IPS DF 6.9 (cell line): Measurements from ENCODE around the gene C10orf53.

Experiments
- DNase-seq: peaks from one replicate; pipeline ENCODE4 v3.0.0-alpha.2; 2013; ENCODE audit warnings: low read depth, low spot score
- H3K27ac ChIP-seq: one replicate; pipeline ENCODE4 v1.5.1; 2013; ENCODE audit warnings: low read length, control low read depth
- H3K27me3 ChIP-seq: 2 replicates; pipeline ENCODE4 v1.6.1; 2013; ENCODE audit warnings: mild to moderate bottlenecking, low read length; ENCODE audit not compliant: control insufficient read depth, insufficient read depth
- H3K36me3 ChIP-seq: 2 replicates; pipeline ENCODE4 v1.6.1; 2013; ENCODE audit warnings: low read length; ENCODE audit not compliant: control insufficient read depth, insufficient read depth
- H3K4me1 ChIP-seq: 2 replicates; pipeline ENCODE4 v1.6.1; 2013; ENCODE audit warnings: low read length; ENCODE audit not compliant: control insufficient read depth, insufficient read depth
- H3K4me3 ChIP-seq: 2 replicates; pipeline ENCODE4 v1.5.1; 2013; ENCODE audit warnings: mild to moderate bottlenecking, low read length
- H3K9me3 ChIP-seq: 2 replicates; pipeline ENCODE4 v1.6.1; 2013; ENCODE audit warnings: low read length, inconsistent platforms; ENCODE audit not compliant: control insufficient read depth, insufficient read depth
- whole genome bisulfite sequencing: extraction: QIAGEN DNeasy Blood & Tissue Kit; methylation state at CpG from one replicate; pipeline ENCODE4 v1.1.7; 2013; ENCODE audit warnings: mixed read lengths, missing lambda C conversion rate; ENCODE audit not compliant: insufficient read length, insufficient coverage; 5-methylcytosine and 5-hydroxymethylcytosine counted together

Gene C10orf53

GRCh38 chr10:49653273-49653929, 26.1 kb upstream of the C10orf53 start:
- no CpG with 5 or more reads among the region's 11 CpGs for WGBS

DNA sequence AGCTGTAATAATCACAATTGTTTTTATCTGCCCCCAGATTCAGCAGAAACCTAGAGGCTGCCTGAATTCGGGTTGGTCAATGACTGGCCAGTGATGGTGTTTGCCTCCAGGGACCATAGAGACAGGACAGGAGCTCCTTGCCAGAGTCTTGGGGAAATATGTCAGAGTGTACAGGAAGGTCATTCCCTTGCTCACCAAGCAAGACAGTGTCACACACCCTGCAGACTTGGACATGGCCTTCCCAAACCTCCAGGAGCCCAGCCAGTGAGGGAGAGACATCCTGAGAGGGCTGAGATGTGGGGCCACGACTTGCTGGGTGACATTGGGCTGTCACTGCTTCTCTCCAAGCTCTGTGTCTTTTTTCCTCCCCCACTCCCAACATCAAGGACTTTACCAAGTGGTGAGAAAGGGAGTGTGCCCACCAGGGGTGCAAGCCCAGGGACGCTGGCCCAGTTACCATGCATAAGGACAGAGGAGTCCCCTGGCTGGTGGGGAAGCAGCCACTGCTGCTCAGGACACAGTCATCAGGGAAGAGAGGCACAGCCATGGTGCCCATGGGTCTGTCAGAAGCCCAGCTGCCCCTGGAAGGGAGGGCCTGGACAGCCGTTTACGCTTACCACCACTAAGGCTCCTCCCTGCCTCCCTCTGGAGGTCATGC, 25.3 kb upstream of the C10orf53 start:
- no peak overlapping the region for H3K4me3 ChIP-seq
- no CpG with 5 or more reads among the region's 5 CpGs for WGBS
- no peaks in the 10 kb centered on the region for H3K27me3 ChIP-seq
- 0 out of 2 replicates have a peak, but pooled peaks cover under 1% of the 10 kb centered on the region for H3K4me1 ChIP-seq
- no peaks in the 10 kb centered on the region for H3K9me3 ChIP-seq
- no peaks in the 10 kb centered on the region for H3K36me3 ChIP-seq
- no peak overlapping the region for H3K27ac ChIP-seq
- DNase-seq = no peak

More at GRCh38 chr10:49653273-49653929, 26.1 kb upstream of the C10orf53 start:
- Histone ChIP-seq H3K4me1 (0 out of 2 replicates have a peak, but pooled peaks cover 1% of the 10 kb centered on the region), H3K4me3 (no peak overlapping the region), H3K27ac (no peak overlapping the region), H3K36me3 (no peaks in the 10 kb centered on the region), H3K9me3 (no peaks in the 10 kb centered on the region), H3K27me3 (no peaks in the 10 kb centered on the region)
- DNase-seq = no peak

DNA sequence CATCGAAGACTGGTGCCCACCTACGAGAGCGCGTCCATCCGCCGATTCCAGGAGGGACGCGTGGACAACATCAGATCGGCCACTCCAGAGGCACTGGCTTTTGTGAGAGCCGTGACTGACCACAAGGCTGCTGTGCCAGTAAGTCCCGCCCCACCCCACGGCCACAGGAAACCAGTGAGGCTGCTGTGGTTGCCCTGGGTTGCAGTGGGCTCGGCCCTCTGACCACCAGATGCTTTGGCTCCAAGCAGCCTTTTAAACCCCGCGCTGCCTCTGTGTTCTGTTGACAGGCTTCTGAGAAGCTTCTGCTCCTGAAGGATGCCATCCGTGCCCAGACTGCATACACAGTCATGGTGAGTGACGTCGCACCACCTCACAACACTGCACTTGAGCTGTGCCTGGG, 24.4 kb upstream of the C10orf53 start:
- Histone ChIP-seq H3K4me3 (no peak overlapping the region), H3K27ac (no peak overlapping the region), H3K27me3 (no peaks in the 10 kb centered on the region), H3K4me1 (no peaks in the 10 kb centered on the region), H3K36me3 (no peaks in the 10 kb centered on the region), H3K9me3 (no peaks in the 10 kb centered on the region)
- no CpG with 5 or more reads among the region's 18 CpGs for WGBS
- no peak for DNase-seq

DNA sequence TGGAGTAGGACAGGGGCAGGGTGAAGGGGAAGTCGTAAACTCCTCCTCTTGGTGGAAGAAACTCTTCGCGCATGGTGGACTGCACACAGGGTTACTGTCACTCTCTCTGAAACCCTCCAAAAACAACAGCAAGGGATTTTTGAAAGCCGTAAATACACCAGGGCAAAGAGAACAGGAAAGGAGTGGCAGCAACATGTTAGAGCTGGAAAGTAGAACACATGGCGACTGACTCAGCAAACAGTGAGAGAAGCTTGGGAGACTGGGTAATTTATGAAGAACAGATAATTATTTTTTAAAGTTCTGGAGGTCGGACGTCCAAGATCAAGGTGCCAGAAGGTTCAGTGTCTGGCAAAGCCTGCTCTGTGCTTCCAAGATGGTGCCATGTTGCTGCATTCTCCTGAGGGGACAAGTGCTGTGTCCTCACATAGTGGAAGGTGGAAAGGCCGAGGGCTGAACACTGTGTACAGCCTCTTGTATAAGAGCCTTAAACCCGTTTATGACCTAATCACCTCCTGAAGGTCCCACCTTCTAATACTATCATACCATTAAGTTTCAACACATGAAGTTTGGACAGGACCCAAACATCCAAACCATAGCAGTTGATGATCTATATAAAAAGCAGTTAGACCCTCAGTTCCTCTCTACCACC, 22.5 kb upstream of the C10orf53 start:
- no peaks in the 10 kb centered on the region for H3K9me3 ChIP-seq
- DNase-seq = no peak
- H3K27me3 ChIP-seq = peaks cover 3% of the 10 kb centered on the region; the same call in 1 of the 2 replicates
- H3K27ac ChIP-seq = no peak overlapping the region
- H3K4me3 ChIP-seq = no peak overlapping the region
- no peaks in the 10 kb centered on the region for H3K4me1 ChIP-seq
- WGBS = no CpG with 5 or more reads among the region's 9 CpGs
- H3K36me3 ChIP-seq = no peaks in the 10 kb centered on the region

GRCh38 chr10:49657606-49658005, 21.8 kb upstream of the C10orf53 start:
- DNase-seq = no peak
- Histone ChIP-seq H3K4me1 (no peaks in the 10 kb centered on the region), H3K27ac (no peak overlapping the region), H3K9me3 (no peaks in the 10 kb centered on the region), H3K4me3 (no peak overlapping the region), H3K36me3 (no peaks in the 10 kb centered on the region), H3K27me3 (peaks cover 3% of the 10 kb centered on the region; the same call in 1 of the 2 replicates)
- WGBS = no CpG with 5 or more reads among the region's 1 CpG

GRCh38 chr10:49661140-49661856, 18.2 kb upstream of the C10orf53 start:
- no peaks in the 10 kb centered on the region for H3K36me3 ChIP-seq
- no peaks in the 10 kb centered on the region for H3K9me3 ChIP-seq
- no CpG with 5 or more reads among the region's 8 CpGs for WGBS
- no peak overlapping the region for H3K4me3 ChIP-seq
- H3K4me1 ChIP-seq = no peaks in the 10 kb centered on the region
- H3K27me3 ChIP-seq = peaks cover 3% of the 10 kb centered on the region; the same call in 1 of the 2 replicates
- DNase-seq = no peak
- no peak overlapping the region for H3K27ac ChIP-seq

- Histone ChIP-seq H3K4me3 (no peak overlapping the region), H3K27me3 (peaks cover 3% of the 10 kb centered on the region; the same call in 1 of the 2 replicates), H3K27ac (no peak overlapping the region), H3K36me3 (no peaks in the 10 kb centered on the region), H3K4me1 (no peaks in the 10 kb centered on the region), H3K9me3 (no peaks in the 10 kb centered on the region)
- DNase-seq = no peak
- WGBS = no CpG with 5 or more reads among the region's 15 CpGs
These were observed 17.2 kb upstream of the C10orf53 start for GRCh38 chr10:49662169-49662830.

DNA sequence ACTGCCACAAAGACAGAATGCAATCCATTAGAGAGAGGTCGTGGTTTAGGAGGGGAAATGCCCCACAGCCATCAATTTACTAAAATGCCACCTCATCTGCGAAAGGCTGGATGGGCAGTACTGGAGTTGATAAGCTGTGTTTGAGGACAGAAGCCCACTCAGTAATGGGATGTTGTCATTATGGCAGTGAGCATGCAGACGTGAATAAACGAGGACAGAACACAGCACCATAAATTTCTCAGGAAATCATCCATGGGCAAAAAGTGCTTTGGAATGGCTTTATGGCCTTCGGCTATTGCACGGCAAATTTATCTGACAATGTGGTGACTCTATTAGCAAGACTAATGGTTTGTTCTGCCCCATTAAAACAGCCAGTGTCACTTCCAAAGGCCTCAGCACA, 15.9 kb upstream of the C10orf53 start:
- WGBS = no CpG with 5 or more reads among the region's 6 CpGs
- no peak for DNase-seq
- peaks cover 3% of the 10 kb centered on the region; the same call in 1 of the 2 replicates for H3K27me3 ChIP-seq
- no peaks in the 10 kb centered on the region for H3K36me3 ChIP-seq
- H3K9me3 ChIP-seq = no peaks in the 10 kb centered on the region
- no peak overlapping the region for H3K4me3 ChIP-seq
- H3K27ac ChIP-seq = no peak overlapping the region
- no peaks in the 10 kb centered on the region for H3K4me1 ChIP-seq

DNA sequence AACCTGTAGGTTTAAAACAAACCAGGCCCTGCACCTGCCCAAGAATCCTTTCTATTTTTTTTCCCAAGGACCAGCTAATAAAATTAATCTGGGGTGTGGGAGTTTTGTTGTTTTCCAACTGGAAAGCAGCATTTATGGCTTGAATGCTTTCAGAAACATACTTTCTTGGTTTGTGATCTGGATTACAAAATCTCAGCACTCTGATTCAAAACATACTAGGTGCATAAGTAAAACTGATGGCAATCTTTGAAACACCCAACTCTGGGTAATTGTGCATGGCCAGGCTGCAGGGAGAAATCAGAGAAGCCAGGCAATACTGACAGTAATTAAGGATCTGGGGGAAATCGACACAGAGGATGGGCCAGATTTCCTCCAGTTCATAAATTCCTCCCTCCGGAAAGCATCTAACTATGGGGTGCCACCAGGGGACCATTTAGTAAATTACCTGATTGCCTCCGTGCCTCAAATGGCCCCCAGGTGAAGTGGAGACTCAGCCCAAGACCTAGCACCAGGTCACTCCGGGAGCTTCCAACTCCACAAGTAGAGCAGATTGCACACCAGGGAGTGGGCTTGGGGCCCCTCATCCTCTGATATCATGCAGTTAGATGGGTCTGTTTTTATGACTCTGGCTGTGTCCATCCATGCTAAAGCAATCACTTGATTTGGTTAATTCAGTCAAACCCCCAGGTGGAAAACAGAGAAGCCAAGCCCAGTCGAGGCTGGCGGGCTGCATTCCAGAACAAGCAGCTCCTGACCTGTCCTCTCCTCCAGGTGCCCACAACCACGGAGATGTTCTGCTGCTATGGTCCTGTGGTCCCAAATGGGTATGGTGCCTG, 15.2 kb upstream of the C10orf53 start:
- DNase-seq = no peak
- Histone ChIP-seq H3K4me1 (no peaks in the 10 kb centered on the region), H3K27ac (no peak overlapping the region), H3K27me3 (peaks cover 3% of the 10 kb centered on the region; the same call in 1 of the 2 replicates), H3K36me3 (no peaks in the 10 kb centered on the region), H3K4me3 (no peak overlapping the region), H3K9me3 (no peaks in the 10 kb centered on the region)
- WGBS = no CpG with 5 or more reads among the region's 7 CpGs
